Left ventricle myocardium inferior (tissue), 1 donor: ENCODE measurements around the gene UBE3C. TPM values are rescaled to one million over a fixed set of nuclear protein-coding genes. Genes with fewer than 3 reads are reported as not detected.

ENCODE experiments used
- DNase-seq: peaks from one replicate; pipeline ENCODE4 v3.0.0-alpha.2; 2020
- H3K27ac ChIP-seq: fragments of 200-600 bp; replicated peaks from 2 replicates; pipeline ENCODE4 v1.8.0; 2021
- H3K27me3 ChIP-seq: fragments of 200-600 bp; 2 replicates; pipeline ENCODE4 v1.8.0; 2021; ENCODE audit warnings: low read depth
- H3K36me3 ChIP-seq: fragments of 200-600 bp; 2 replicates; pipeline ENCODE4 v1.8.0; 2021
- H3K4me1 ChIP-seq: fragments of 200-600 bp; 2 replicates; pipeline ENCODE4 v1.8.0; 2021
- H3K4me3 ChIP-seq: fragments of 200-600 bp; 2 replicates; pipeline ENCODE4 v1.8.0; 2021; ENCODE audit warnings: mild to moderate bottlenecking, moderate library complexity
- H3K9me3 ChIP-seq: fragments of 200-600 bp; replicated peaks from 2 replicates; pipeline ENCODE4 v1.8.0; 2021
- intact Hi-C: fragments of 100-400 bp; cut with micrococcal nuclease; formaldehyde crosslinking; loops from one replicate; pipeline ENCODE4 v1.11.0; 2022
- long read RNA-seq: library from polyadenylated mRNA; unstranded; transcript quantifications from one replicate; pipeline ENCODE4 v2.0.0, GENCODE V29; 2021
- total RNA-seq: library from RNA; stranded (reverse); fragmentation: NEBNext Ultra II Directional; extraction: Animal tissue kit (Norgen Biotek cat#: 25700); gene quantifications from one replicate; pipeline ENCODE4 v1.2.1, GENCODE V29; 2021
- TF ChIP-seq, protein P1 (sequence below): fragments of 200-600 bp; IDR thresholded peaks from 2 replicates; pipeline ENCODE4 v1.8.0; 2021; ENCODE audit warnings: antibody characterized with exemption, mild to moderate bottlenecking, borderline replicate concordance
- donor health status: DM: no; HTN: yes; CAD: no; lungs with severe emphysema.

The UBE3C gene
- 50.2 TPM for total RNA-seq
- long read RNA-seq, full-length matches to known transcripts: 97 of 143 reads
- long read RNA-seq, partial matches to known transcripts: 12 of 143 reads
- long read RNA-seq, other reads (novel, unspliced or antisense): 34 of 143 reads

DNA sequence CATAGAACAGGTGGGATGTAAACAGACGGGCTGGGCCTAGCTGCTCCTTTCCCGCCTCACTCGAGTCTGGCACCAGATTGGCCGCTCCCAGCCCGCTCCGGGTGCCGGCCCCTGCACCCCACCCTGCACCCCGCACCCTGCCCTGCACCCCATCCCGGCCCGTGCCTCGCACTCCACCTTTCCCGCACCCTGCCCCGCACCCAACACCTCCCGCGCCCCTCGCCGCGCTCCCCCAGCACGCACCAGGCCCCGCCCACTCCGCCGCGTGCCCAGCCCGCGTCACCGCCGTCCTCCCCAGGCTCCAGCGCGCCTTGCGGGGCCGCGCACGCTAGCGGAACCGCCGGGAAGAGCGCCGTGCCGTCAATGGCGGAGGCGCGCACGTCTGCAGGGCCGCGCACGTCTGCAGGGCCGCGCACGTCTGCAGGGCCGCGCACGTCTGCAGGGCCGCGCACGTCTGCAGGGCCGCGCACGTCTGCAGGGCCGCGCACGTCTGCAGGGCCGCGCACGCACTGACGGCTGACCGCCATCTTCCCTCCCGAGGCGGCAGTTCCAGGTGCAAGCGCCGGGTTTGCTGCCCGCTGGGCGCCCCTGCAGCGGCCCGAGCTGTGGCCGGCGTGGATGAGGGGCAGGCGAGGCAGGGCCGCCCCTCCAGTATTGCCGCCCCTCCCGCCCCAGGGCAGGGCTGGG is at the start of gene UBE3C:
Gene UBE3C, plus strand, starts transcription at position 503 of the 687 bp plus-strand sequence. CDS start 347 bp downstream, outside the sequence.
- intact Hi-C loops: no loop called here
- DNase-seq: peak; percentile 93
- H3K9me3 ChIP-seq: no peaks in the 10 kb centered on the region
- H3K4me1 ChIP-seq: peaks cover 43% of the 10 kb centered on the region
- no peaks in the 10 kb centered on the region for H3K27me3 ChIP-seq
- peak within 1 kb of the TSS; percentile 77 for H3K4me3 ChIP-seq
- peak within 1 kb of the TSS; percentile 95 for H3K27ac ChIP-seq
- TF ChIP-seq, protein P1, sequence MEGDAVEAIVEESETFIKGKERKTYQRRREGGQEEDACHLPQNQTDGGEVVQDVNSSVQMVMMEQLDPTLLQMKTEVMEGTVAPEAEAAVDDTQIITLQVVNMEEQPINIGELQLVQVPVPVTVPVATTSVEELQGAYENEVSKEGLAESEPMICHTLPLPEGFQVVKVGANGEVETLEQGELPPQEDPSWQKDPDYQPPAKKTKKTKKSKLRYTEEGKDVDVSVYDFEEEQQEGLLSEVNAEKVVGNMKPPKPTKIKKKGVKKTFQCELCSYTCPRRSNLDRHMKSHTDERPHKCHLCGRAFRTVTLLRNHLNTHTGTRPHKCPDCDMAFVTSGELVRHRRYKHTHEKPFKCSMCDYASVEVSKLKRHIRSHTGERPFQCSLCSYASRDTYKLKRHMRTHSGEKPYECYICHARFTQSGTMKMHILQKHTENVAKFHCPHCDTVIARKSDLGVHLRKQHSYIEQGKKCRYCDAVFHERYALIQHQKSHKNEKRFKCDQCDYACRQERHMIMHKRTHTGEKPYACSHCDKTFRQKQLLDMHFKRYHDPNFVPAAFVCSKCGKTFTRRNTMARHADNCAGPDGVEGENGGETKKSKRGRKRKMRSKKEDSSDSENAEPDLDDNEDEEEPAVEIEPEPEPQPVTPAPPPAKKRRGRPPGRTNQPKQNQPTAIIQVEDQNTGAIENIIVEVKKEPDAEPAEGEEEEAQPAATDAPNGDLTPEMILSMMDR: no peak
- peaks cover 11% of the 10 kb centered on the region for H3K36me3 ChIP-seq

DNA sequence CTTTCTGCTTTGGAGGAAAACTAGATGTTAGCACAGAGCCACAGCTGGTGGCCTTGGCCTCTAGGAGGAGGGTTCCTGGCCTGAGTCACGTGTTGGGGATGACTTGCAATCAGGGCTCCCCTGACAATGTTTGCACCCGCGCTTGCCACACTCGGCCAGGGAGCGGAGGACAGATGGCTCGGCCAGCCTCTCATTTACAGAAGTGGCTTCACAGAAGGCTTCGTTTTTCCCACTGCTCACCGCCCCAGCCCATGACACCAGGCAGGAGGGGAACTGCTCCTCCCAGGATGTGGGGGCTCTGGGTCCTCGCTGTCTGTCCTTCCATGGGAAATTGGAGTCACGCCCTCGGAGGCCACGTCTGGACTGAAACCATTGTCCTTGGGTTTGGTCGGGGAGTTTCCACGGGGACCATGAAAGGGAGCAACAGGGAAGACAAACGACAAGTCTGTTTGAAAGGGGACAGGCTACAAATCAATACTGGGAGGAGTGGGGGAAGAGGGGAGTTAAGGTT is 49.6 kb upstream of the UBE3C start:
- Histone ChIP-seq H3K27me3 (peaks cover 47% of the 10 kb centered on the region), H3K27ac (no peak overlapping the region), H3K36me3 (no peaks in the 10 kb centered on the region), H3K4me3 (no peak overlapping the region), H3K4me1 (no peaks in the 10 kb centered on the region), H3K9me3 (peaks cover 35% of the 10 kb centered on the region)
- intact Hi-C loops: no loop called here
- TF ChIP-seq, protein P1: no peak
- DNase-seq: no peak

DNA sequence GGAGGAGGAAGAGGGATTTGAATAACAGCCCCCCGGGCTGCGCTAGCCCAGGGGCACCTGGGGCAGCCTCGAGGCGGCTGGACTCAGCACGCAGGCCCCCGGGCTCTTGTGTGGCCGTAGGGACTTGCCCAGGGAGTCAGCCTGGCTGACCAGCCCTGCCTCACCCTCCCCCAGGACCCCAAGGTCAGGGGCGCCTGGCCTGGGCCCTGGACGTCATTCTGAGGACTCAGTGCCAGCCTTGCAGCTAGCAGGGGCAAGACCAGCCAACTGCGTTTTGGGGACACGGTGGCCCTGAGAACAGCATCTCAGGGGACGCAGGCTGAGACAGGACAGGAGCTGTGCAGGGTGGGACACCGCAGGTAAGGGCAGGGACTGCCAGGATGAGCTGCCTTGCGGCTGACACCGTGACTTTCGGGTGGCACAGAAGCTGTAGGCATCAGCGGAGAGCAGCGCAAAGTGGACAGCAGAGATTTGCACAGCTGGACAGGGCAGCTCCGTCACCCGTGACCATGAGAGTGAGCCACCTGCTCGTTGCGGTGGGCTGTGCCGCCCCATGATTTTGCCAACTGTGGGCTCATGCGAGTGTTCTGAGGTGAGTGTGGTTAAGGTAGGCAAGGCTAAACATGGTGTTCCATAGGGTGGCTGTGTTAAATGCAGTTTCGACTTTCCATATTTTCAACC is 48.1 kb upstream of the UBE3C start:
- no peak overlapping the region for H3K27ac ChIP-seq

DNA sequence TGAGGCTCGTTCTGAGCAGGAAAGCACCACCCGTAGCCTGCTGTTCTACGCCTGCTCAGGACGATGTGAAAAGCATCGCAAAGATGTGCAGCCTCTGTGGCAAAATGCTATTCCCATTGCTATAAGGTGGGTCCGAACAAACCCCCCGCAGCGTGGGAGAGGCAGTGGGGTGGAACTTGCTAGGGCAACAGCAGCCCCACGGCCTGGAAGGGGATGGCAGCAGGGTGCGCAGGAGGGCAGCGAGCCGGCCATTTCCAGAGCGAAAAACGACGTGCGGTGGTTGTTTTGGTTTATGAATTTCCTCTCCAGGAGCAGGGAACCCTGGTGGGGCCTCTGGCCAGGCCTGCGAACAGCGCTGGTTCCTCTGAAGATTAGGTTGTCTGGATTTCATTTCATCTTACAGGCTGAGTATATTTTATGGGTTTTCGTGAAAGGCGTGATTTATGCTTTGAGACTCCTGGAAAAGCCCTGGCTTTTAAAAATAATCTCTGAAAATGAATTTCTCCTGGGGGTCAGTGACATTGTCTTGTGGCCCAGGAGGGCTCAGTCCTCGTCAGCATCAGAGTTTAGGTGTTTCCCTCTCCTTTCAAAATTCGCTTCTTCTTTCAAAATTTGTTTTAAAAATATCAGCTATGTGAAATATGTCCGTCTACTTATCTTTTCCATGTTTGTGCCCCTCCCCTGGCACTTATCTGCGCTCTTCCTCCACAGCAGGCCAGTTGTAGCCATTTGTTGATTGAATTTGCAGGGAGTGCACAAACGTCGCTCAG is 42.3 kb upstream of the UBE3C start:
- Histone ChIP-seq H3K9me3 (peaks cover 26% of the 10 kb centered on the region), H3K36me3 (no peaks in the 10 kb centered on the region), H3K4me3 (no peak overlapping the region), H3K27me3 (peaks cover 47% of the 10 kb centered on the region), H3K27ac (no peak overlapping the region), H3K4me1 (no peaks in the 10 kb centered on the region)
- DNase-seq: no peak
- TF ChIP-seq, protein P1: no peak
- intact Hi-C loops: no loop called here

More for the DNA sequence above, 48.1 kb upstream of the UBE3C start:
- intact Hi-C loops: no loop called here
- Histone ChIP-seq H3K36me3 (no peaks in the 10 kb centered on the region), H3K27me3 (peaks cover 47% of the 10 kb centered on the region), H3K4me1 (no peaks in the 10 kb centered on the region), H3K9me3 (peaks cover 28% of the 10 kb centered on the region), H3K4me3 (no peak overlapping the region)
- TF ChIP-seq, protein P1: no peak
- DNase-seq: no peak

DNA sequence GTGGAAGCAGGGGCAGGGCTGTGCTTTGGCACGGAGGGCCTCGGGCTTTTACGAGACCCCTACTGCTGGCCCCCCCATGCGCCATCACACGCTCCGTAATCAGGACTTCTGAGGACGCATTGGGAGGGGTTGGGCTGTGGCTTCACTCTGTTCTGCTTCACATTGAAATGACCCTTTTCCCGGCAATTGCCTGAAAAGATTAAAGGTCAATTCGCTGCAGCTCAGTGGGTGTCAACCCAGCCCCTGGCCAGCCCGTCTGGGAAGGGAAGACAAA is 41.7 kb upstream of the UBE3C start:
- intact Hi-C loops: no loop called here
- no peak for DNase-seq
- no peak overlapping the region for H3K27ac ChIP-seq

More for the DNA sequence above, 41.7 kb upstream of the UBE3C start:
- Histone ChIP-seq H3K36me3 (no peaks in the 10 kb centered on the region), H3K9me3 (peaks cover 26% of the 10 kb centered on the region), H3K4me3 (no peak overlapping the region), H3K27me3 (peaks cover 41% of the 10 kb centered on the region), H3K4me1 (no peaks in the 10 kb centered on the region)
- TF ChIP-seq, protein P1: no peak
